SU-DHL-6 (cell line): Measurements from ENCODE around the gene ALK.

ENCODE experiments used
- H2AFZ ChIP-seq: fragments of 200-600 bp; sonication (generic); 2 replicates; pipeline ENCODE4 v1.6.1; 2014; ENCODE audit warnings: low read depth, mild to moderate bottlenecking, moderate library complexity, mixed read lengths, antibody characterized with exemption, low read length; ENCODE audit not compliant: severe bottlenecking
- H3F3A ChIP-seq: fragments of 200-600 bp; shearing (Covaris generic); 2 replicates; pipeline ENCODE4 v1.6.0; 2016; ENCODE audit warnings: antibody characterized with exemption, mild to moderate bottlenecking; ENCODE audit not compliant: insufficient read depth
- H3K27ac ChIP-seq: fragments of 200-600 bp; sonication (generic); 2 replicates; pipeline ENCODE4 v1.5.1; 2016; ENCODE audit warnings: low read depth, mild to moderate bottlenecking, low read length, moderate library complexity, mixed read lengths
- H3K27me3 ChIP-seq: fragments of 200-600 bp; sonication (generic), shearing (Covaris generic); 2 replicates; pipeline ENCODE4 v1.6.0; 2014; ENCODE audit warnings: mild to moderate bottlenecking, low read length
- H3K36me3 ChIP-seq: fragments of 200-600 bp; sonication (generic); 2 replicates; pipeline ENCODE4 v1.6.1; 2014; ENCODE audit warnings: mild to moderate bottlenecking, low read length, mixed read lengths
- H3K4me2 ChIP-seq: fragments of 300-600, 200-600 bp; shearing (Covaris generic), sonication (generic); 2 replicates; pipeline ENCODE4 v1.6.0; 2014; ENCODE audit warnings: low read length, low read depth, mild to moderate bottlenecking; ENCODE audit not compliant: poor library complexity, severe bottlenecking
- H3K4me3 ChIP-seq: fragments of 200-600 bp; sonication (generic); 2 replicates; pipeline ENCODE4 v1.5.1; 2014; ENCODE audit warnings: antibody characterized with exemption, low read length, mild to moderate bottlenecking, mixed read lengths; ENCODE audit not compliant: insufficient read depth, poor library complexity, severe bottlenecking
- H3K79me2 ChIP-seq: fragments of 200-600 bp; sonication (generic); 2 replicates; pipeline ENCODE4 v1.6.1; 2014; ENCODE audit warnings: mild to moderate bottlenecking, low read length, moderate library complexity; ENCODE audit not compliant: insufficient read depth
- H3K9ac ChIP-seq: fragments of 200-600 bp; sonication (generic); 2 replicates; pipeline ENCODE4 v1.7.0; 2014; ENCODE audit warnings: mild to moderate bottlenecking, low read length
- H3K9me2 ChIP-seq: fragments of 200-600 bp; sonication (generic); replicated peaks from 2 replicates; pipeline ENCODE4 v1.6.1; 2014; ENCODE audit warnings: low read length; ENCODE audit not compliant: insufficient read depth
- H3K9me3 ChIP-seq: fragments of 200-600 bp; sonication (generic); 2 replicates; pipeline ENCODE4 v1.6.1; 2014; ENCODE audit warnings: low read length, mixed read lengths; ENCODE audit not compliant: insufficient read depth
- H4K20me1 ChIP-seq: fragments of 200-600 bp; sonication (generic); 2 replicates; pipeline ENCODE4 v1.6.1; 2014; ENCODE audit warnings: low read depth, mild to moderate bottlenecking, antibody characterized with exemption, low read length, moderate library complexity, mixed read lengths
- EZH2phosphoT487 ChIP-seq: fragments of 200-600 bp; sonication (generic), shearing (Covaris generic); conservative IDR thresholded peaks from 2 replicates; pipeline ENCODE4 v1.6.1; 2018; ENCODE audit warnings: mild to moderate bottlenecking, antibody characterized with exemption, low read length, moderate library complexity, mixed read lengths
- TF ChIP-seq, protein P1 (sequence below): fragments of 200-600 bp; sonication (generic); IDR thresholded peaks from one replicate; pipeline ENCODE4 v1.5.1; 2017; ENCODE audit warnings: antibody characterized with exemption, mild to moderate bottlenecking, low read length, moderate library complexity; ENCODE audit not compliant: insufficient read depth, poor library complexity, severe bottlenecking

The ALK gene

DNA sequence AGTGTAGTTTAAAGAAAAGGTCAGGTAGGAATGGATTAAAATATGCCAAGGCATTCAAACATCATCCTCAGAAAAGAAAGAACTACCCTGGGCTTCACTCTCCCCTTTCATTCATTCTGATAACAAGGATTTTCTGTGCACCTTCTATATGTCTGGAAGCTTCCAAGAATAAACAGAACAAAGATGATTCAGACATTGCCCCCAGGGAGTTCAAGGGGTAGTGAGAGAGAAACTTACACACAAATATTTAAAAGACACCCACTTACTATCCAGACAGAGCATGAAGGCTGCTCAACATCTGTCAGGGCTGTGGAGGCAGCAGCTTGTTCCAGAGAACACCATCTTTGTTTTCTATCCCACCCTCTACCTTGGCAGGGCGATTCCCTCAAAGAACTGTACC is 140.5 kb downstream of the ALK start:
- H3K27me3 ChIP-seq: no peaks in the 10 kb centered on the region
- no peaks in the 10 kb centered on the region for H3K79me2 ChIP-seq
- H3F3A ChIP-seq: no peaks in the 10 kb centered on the region
- H3K9me2 ChIP-seq: no peaks in the 10 kb centered on the region
- no peaks in the 10 kb centered on the region for H3K36me3 ChIP-seq
- no peak overlapping the region for H3K4me2 ChIP-seq
- no peak overlapping the region for H3K27ac ChIP-seq
- H3K9me3 ChIP-seq: no peaks in the 10 kb centered on the region
- H3K4me3 ChIP-seq: no peak overlapping the region
- no peak overlapping the region for H3K9ac ChIP-seq
- no peak overlapping the region for H2AFZ ChIP-seq
- no peaks in the 10 kb centered on the region for H4K20me1 ChIP-seq
- TF ChIP-seq EZH2phosphoT487: no peak
- TF ChIP-seq, protein P1, sequence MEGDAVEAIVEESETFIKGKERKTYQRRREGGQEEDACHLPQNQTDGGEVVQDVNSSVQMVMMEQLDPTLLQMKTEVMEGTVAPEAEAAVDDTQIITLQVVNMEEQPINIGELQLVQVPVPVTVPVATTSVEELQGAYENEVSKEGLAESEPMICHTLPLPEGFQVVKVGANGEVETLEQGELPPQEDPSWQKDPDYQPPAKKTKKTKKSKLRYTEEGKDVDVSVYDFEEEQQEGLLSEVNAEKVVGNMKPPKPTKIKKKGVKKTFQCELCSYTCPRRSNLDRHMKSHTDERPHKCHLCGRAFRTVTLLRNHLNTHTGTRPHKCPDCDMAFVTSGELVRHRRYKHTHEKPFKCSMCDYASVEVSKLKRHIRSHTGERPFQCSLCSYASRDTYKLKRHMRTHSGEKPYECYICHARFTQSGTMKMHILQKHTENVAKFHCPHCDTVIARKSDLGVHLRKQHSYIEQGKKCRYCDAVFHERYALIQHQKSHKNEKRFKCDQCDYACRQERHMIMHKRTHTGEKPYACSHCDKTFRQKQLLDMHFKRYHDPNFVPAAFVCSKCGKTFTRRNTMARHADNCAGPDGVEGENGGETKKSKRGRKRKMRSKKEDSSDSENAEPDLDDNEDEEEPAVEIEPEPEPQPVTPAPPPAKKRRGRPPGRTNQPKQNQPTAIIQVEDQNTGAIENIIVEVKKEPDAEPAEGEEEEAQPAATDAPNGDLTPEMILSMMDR: no peak

DNA sequence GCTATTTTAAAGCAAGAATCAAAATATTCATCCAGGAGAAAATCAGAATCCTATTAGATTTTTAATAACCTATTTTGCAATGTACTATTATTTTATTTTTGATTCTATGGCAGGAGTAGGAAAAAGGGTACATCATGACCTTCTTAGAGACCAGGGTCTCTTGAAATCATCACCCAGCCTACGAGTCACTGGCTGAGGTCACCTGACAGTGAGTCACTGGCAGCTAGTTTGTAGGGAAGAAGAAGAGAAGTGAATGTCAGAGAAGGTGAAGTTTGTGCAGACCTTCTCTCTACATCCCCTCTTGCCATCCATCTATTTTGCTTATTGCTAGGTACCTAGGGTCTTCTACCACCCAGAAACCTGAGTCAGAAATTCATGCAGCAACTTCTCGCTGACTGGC is 144.2 kb downstream of the ALK start:
- Histone ChIP-seq H3K36me3 (no peaks in the 10 kb centered on the region), H3K9me3 (no peaks in the 10 kb centered on the region), H2AFZ (no peak overlapping the region), H3F3A (no peaks in the 10 kb centered on the region), H3K9ac (no peak overlapping the region), H3K27me3 (no peaks in the 10 kb centered on the region), H3K4me3 (no peak overlapping the region), H3K27ac (no peak overlapping the region), H3K9me2 (no peaks in the 10 kb centered on the region), H3K4me2 (no peak overlapping the region), H4K20me1 (no peaks in the 10 kb centered on the region), H3K79me2 (no peaks in the 10 kb centered on the region)
- TF ChIP-seq, protein P1: no peak
- no peak for TF ChIP-seq EZH2phosphoT487

DNA sequence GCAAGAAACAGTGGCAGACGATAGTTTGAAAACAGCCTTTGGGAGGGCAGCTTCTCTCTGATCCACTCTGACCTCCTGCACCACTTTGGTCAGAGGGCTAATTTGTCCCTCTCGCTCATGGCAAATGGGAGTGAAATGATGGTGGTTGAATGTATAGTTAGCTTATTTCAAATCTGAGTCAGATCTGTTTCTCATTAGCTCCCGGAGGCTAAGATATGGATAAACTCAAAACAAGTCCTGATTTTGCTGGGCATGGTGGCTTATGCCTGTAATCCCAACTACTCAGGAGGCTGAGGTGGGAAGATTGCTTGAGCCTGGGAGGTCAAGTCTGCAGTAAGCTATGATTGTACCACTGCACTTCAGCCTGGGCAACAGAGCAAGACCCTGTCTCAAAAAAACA is 145.0 kb downstream of the ALK start:
- Histone ChIP-seq H2AFZ (no peak overlapping the region), H3K9me2 (no peaks in the 10 kb centered on the region), H3K79me2 (no peaks in the 10 kb centered on the region), H3K9ac (no peak overlapping the region), H3K9me3 (no peaks in the 10 kb centered on the region), H3K27me3 (no peaks in the 10 kb centered on the region), H3K27ac (no peak overlapping the region), H3K36me3 (no peaks in the 10 kb centered on the region), H3K4me3 (no peak overlapping the region), H3F3A (no peaks in the 10 kb centered on the region), H4K20me1 (no peaks in the 10 kb centered on the region), H3K4me2 (no peak overlapping the region)
- TF ChIP-seq EZH2phosphoT487: no peak
- TF ChIP-seq, protein P1: no peak

DNA sequence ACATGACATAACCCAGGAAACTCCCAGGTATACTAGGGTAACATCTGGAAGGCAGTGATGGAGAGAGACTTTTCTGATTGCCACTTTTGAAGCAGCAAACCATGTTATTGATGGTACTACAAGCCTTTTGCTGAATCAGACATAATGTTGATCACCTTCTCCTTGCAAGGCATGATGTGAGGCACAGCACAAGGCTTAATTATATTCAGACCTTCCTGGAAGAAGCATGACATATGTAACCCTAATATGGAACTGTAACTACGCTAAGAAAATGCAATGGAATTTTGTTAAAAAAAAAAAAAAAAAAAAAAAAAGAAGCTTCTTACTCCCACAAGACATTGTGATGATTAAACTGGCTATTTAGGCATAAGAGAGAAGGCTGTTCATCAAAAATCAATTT is 145.4 kb downstream of the ALK start:
- H3K36me3 ChIP-seq: no peaks in the 10 kb centered on the region
- no peak overlapping the region for H3K4me2 ChIP-seq
- no peaks in the 10 kb centered on the region for H3K27me3 ChIP-seq
- H3F3A ChIP-seq: no peaks in the 10 kb centered on the region
- H2AFZ ChIP-seq: no peak overlapping the region
- H3K9ac ChIP-seq: no peak overlapping the region
- no peak for TF ChIP-seq EZH2phosphoT487
- TF ChIP-seq, protein P1: no peak
- no peak overlapping the region for H3K27ac ChIP-seq
- no peak overlapping the region for H3K4me3 ChIP-seq
- no peaks in the 10 kb centered on the region for H3K79me2 ChIP-seq
- no peaks in the 10 kb centered on the region for H4K20me1 ChIP-seq
- H3K9me3 ChIP-seq: no peaks in the 10 kb centered on the region
- H3K9me2 ChIP-seq: no peaks in the 10 kb centered on the region
